Measurements from ENCODE around the gene DNAH12.
"Not testable (repeated sequence)": the region's sequence is repeated elsewhere in the genome, so short reads cannot be mapped to it uniquely, and the experiment has no call there.

The DNAH12 gene

DNA sequence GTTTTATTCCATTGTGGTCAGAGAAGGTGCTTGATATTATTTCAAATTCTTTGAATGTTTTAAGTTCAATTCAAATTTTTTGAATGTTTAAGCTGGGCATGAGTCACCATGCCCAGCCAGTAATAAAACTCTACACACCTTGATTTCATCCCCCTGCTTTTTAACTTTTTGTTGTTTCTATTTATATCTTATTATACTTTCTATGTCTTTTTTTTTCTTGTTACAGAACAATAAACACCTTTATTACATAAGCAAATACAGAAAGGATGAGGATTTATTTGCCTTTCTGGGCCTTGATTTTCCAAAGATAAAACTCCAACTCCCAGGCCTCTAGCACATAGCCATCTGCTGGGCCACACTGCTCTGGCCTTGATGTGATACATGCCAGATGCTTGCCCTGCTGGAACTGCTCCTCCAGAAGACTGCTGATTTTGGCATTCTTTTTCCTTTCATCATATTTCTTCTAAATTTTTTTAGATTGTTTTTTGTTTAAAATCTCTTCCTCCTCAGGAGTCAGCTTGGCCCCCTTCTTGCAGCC lies 14.0 kb downstream of the DNAH12 start:
- Histone ChIP-seq H3K9ac (ENCODE audit: low read length in 2 of 2) (no peak overlapping the region), H3K27ac (ENCODE audit: low read length) (no peak overlapping the region), H3K9me3 (ENCODE audit: control insufficient read depth in 2 of 2, low read length in 2 of 2) (no peaks in the 10 kb centered on the region)

DNA sequence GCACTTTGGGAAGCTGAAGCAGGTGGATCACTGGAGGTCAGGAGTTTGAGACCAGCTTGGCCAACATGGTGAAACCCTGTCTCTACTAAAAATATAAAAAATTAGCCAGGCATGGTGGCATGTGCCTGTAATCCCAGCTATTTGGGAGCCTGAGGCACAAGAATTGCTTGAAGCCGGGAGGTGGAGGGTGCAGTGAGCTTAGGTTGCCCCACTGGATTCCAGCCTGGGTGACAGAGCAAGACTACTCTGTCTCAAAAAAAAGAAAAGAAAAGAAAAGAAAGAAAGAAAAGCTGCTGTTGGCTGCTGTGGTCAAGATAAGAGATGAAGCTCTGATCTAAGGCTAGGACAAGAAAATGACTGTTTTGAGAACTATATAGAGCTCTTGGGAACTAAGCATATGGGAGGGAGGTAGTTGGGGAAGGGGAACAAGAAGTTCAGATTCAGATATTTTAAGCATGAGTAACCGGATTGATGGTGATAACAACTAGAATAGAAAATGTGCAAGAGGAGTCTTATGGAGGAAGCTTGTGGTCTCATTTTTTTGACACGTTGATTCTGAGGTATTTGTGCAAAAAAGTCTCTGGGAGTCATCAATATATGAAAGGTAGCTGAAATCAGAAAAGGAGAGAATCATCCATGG lies 25.7 kb downstream of the DNAH12 start:
- H3K27me3 ChIP-seq (ENCODE audit: control insufficient read depth in 1 of 2, insufficient read depth in 2 of 2, low read length in 2 of 2) = no peaks in the 10 kb centered on the region
- H3K4me1 ChIP-seq (ENCODE audit: control insufficient read depth, insufficient read depth, low read length) = no peaks in the 10 kb centered on the region
- H3K36me3 ChIP-seq (ENCODE audit: control insufficient read depth in 2 of 2, insufficient read depth in 2 of 2, low read length in 2 of 2) = no peaks in the 10 kb centered on the region
- H3K4me3 ChIP-seq (ENCODE audit: low read length in 2 of 2) = no peak overlapping the region
- H3K9ac ChIP-seq (ENCODE audit: low read length in 2 of 2) = no peak overlapping the region
- H3K27ac ChIP-seq (ENCODE audit: low read length) = no peak overlapping the region
- no peaks in the 10 kb centered on the region for H3K9me3 ChIP-seq (ENCODE audit: control insufficient read depth in 2 of 2, low read length in 2 of 2)

More for the DNA sequence above, 14.0 kb downstream of the DNAH12 start:
- H3K36me3 ChIP-seq (ENCODE audit: control insufficient read depth in 2 of 2, insufficient read depth in 2 of 2, low read length in 2 of 2) = no peaks in the 10 kb centered on the region
- no peaks in the 10 kb centered on the region for H3K27me3 ChIP-seq (ENCODE audit: control insufficient read depth in 1 of 2, insufficient read depth in 2 of 2, low read length in 2 of 2)
- H3K4me1 ChIP-seq (ENCODE audit: control insufficient read depth, insufficient read depth, low read length) = no peaks in the 10 kb centered on the region
- no peak overlapping the region for H3K4me3 ChIP-seq (ENCODE audit: low read length in 2 of 2)

DNA sequence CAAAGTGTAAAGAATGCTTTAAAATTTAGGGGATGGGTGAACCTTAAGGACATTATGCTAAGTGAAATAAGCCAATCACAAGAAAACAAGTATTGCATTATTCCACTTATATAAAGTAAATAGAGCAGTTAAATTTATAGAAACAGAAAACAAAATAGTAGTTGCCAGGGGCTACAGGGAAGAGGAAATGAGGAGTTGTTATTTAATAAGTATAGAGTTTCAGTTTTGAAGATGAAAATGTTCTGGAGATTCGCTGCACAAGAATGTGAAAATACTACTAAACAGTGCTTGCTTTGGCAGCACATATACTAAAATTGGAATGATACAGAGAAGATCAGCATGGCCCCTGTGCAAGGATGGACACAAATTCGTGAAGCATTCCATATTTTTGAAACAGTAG lies 32.0 kb downstream of the DNAH12 start:
- Histone ChIP-seq H3K36me3 (ENCODE audit: control insufficient read depth in 2 of 2, insufficient read depth in 2 of 2, low read length in 2 of 2) (no peaks in the 10 kb centered on the region), H3K27me3 (ENCODE audit: control insufficient read depth in 1 of 2, insufficient read depth in 2 of 2, low read length in 2 of 2) (no peaks in the 10 kb centered on the region), H3K9ac (ENCODE audit: low read length in 2 of 2) (no peak overlapping the region), H3K4me1 (ENCODE audit: control insufficient read depth, insufficient read depth, low read length) (no peaks in the 10 kb centered on the region), H3K9me3 (ENCODE audit: control insufficient read depth in 2 of 2, low read length in 2 of 2) (no peaks in the 10 kb centered on the region), H3K27ac (ENCODE audit: low read length) (no peak overlapping the region), H3K4me3 (ENCODE audit: low read length in 2 of 2) (no peak overlapping the region)

DNA sequence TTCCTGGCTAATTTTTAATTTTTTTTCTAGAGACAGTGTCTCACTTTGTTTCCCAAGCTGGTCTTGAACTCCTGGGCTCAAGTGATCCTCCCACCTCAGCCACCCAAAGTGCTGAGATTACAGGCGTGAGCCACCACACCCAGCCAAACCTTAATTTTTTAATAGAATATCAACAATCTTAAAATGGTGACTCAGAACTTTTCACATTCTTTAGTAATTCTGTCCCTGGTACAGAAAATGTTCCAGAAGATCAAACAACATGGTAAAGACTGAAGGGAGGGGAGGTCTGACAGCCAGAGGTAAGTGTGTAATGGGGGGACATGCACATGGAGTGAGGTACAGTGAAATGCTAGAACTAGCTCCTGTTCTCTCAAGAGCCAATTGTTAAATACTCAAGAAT lies 38.2 kb downstream of the DNAH12 start:
- Histone ChIP-seq H3K27ac (ENCODE audit: low read length) (no peak overlapping the region), H3K9ac (ENCODE audit: low read length in 2 of 2) (no peak overlapping the region), H3K9me3 (ENCODE audit: control insufficient read depth in 2 of 2, low read length in 2 of 2) (no peaks in the 10 kb centered on the region), H3K27me3 (ENCODE audit: control insufficient read depth in 1 of 2, insufficient read depth in 2 of 2, low read length in 2 of 2) (no peaks in the 10 kb centered on the region), H3K4me3 (ENCODE audit: low read length in 2 of 2) (no peak overlapping the region), H3K4me1 (ENCODE audit: control insufficient read depth, insufficient read depth, low read length) (no peaks in the 10 kb centered on the region), H3K36me3 (ENCODE audit: control insufficient read depth in 2 of 2, insufficient read depth in 2 of 2, low read length in 2 of 2) (no peaks in the 10 kb centered on the region)

DNA sequence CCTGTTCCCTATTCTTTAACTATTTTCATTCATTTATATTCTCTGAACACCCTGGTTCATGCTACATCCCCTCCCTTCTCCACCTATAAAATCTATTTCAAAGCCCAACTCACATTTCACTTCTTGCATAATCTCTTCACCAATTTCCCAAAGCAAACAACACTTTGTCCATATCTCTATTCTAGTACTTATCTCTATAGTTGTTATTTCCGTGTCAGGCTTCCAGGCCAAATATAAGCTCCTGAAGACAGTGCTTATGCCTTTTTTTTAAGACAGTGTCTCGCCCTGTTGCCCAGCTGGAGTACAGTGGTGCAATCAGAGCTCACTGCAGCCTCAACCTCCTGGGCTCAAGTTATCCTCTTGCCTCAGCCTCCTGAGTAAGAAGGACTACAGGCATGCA lies 43.6 kb downstream of the DNAH12 start:
- no peaks in the 10 kb centered on the region for H3K9me3 ChIP-seq (ENCODE audit: control insufficient read depth in 2 of 2, low read length in 2 of 2)
- no peaks in the 10 kb centered on the region for H3K36me3 ChIP-seq (ENCODE audit: control insufficient read depth in 2 of 2, insufficient read depth in 2 of 2, low read length in 2 of 2)
- no peak overlapping the region for H3K9ac ChIP-seq (ENCODE audit: low read length in 2 of 2)
- no peak overlapping the region for H3K27ac ChIP-seq (ENCODE audit: low read length)
- H3K4me3 ChIP-seq (ENCODE audit: low read length in 2 of 2) = no peak overlapping the region
- no peaks in the 10 kb centered on the region for H3K27me3 ChIP-seq (ENCODE audit: control insufficient read depth in 1 of 2, insufficient read depth in 2 of 2, low read length in 2 of 2)
- H3K4me1 ChIP-seq (ENCODE audit: control insufficient read depth, insufficient read depth, low read length) = no peaks in the 10 kb centered on the region

DNA sequence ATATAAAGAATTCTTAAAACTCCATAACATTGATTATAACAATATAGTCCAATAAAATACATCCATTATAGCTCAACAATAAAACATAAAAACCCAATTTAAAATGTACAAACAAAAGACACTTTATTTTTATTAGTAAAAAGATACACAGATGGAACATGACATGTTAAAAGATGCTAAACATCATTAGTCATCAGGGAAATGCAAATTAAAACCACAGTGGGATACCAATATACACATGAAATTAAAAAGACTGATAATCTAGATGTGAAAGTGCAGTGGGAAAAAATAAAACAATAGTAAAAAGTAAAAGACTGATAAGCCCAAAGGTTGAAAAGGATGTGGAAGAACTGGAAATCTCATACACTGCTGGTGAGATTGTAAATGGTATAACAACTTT lies 46.2 kb downstream of the DNAH12 start:
- H3K27ac ChIP-seq (ENCODE audit: low read length) = no peak overlapping the region
- no peak overlapping the region for H3K4me3 ChIP-seq (ENCODE audit: low read length in 2 of 2)
- no peaks in the 10 kb centered on the region for H3K9me3 ChIP-seq (ENCODE audit: control insufficient read depth in 2 of 2, low read length in 2 of 2)
- H3K4me1 ChIP-seq (ENCODE audit: control insufficient read depth, insufficient read depth, low read length) = no peaks in the 10 kb centered on the region
- H3K27me3 ChIP-seq (ENCODE audit: control insufficient read depth in 1 of 2, insufficient read depth in 2 of 2, low read length in 2 of 2) = no peaks in the 10 kb centered on the region
- H3K36me3 ChIP-seq (ENCODE audit: control insufficient read depth in 2 of 2, insufficient read depth in 2 of 2, low read length in 2 of 2) = no peaks in the 10 kb centered on the region
- no peak overlapping the region for H3K9ac ChIP-seq (ENCODE audit: low read length in 2 of 2)

DNA sequence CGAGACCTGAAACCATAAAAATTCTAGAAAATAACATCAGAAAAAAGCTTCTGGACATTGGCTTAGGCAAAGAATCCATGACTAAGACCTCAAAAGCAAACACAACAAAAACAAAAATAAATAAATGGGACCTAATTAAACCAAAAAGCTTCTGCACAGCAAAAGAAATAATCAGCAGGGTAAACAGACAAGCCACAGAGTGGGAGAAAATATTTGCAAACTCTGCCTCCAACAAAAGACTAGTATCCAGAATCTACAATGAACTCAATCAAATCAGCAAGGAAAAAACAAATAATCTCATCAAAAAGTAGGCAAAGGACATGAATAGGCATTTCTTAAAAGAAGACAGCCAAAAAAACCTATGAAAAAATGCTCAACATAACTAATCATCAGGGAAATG lies 59.6 kb downstream of the DNAH12 start:
- Histone ChIP-seq H3K9ac (ENCODE audit: low read length in 2 of 2) (no peak overlapping the region), H3K9me3 (ENCODE audit: control insufficient read depth in 2 of 2, low read length in 2 of 2) (no peaks in the 10 kb centered on the region), H3K4me3 (ENCODE audit: low read length in 2 of 2) (no peak overlapping the region), H3K36me3 (ENCODE audit: control insufficient read depth in 2 of 2, insufficient read depth in 2 of 2, low read length in 2 of 2) (no peaks in the 10 kb centered on the region), H3K27me3 (ENCODE audit: control insufficient read depth in 1 of 2, insufficient read depth in 2 of 2, low read length in 2 of 2) (no peaks in the 10 kb centered on the region), H3K27ac (ENCODE audit: low read length) (no peak overlapping the region), H3K4me1 (ENCODE audit: control insufficient read depth, insufficient read depth, low read length) (no peaks in the 10 kb centered on the region)

DNA sequence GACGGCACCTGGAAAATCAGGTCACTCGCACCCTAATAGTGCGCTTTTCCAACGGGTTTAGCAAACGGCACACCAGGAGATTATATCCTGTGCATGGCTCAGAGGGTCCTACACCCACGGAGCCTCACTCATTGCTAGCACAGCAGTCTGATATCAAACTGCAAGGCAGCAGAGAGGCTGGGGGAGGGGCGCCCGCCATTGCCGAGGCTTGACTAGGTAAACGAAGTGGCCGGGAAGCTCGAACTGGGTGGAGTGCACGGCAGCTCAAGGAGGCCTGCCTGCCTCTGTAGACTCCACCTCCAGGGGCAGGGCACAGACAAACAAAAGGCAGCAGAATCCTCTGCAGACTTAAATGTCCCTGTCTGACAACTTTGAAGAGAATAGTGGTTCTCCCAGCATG lies 67.0 kb downstream of the DNAH12 start:
- not testable (repeated sequence) for H3K36me3 ChIP-seq (ENCODE audit: control insufficient read depth in 2 of 2, insufficient read depth in 2 of 2, low read length in 2 of 2); H3K4me1 ChIP-seq (ENCODE audit: control insufficient read depth, insufficient read depth, low read length); H3K9me3 ChIP-seq (ENCODE audit: control insufficient read depth in 2 of 2, low read length in 2 of 2); H3K9ac ChIP-seq (ENCODE audit: low read length in 2 of 2); H3K4me3 ChIP-seq (ENCODE audit: low read length in 2 of 2); H3K27ac ChIP-seq (ENCODE audit: low read length); H3K27me3 ChIP-seq (ENCODE audit: control insufficient read depth in 1 of 2, insufficient read depth in 2 of 2, low read length in 2 of 2)

DNA sequence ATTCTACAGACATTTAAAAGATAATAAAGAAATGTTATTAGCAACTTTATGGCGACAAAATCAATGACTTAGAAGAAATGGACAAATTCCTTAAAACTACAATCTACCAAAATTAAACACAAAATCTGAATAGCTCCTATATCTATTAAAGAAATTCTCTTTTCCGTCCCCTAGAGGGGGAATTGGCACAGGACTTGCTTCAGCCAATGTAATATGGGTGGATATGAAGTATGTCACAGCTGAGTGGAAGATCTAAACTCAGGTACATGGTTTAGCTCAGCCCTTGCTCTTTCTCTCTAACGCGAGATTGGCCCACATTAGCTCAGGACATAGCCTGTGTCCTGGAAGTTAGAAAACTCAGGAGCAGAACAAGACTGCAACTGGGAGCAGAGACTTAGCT lies 79.3 kb downstream of the DNAH12 start:
- Histone ChIP-seq H3K4me1 (ENCODE audit: control insufficient read depth, insufficient read depth, low read length) (no peaks in the 10 kb centered on the region), H3K9me3 (ENCODE audit: control insufficient read depth in 2 of 2, low read length in 2 of 2) (no peaks in the 10 kb centered on the region), H3K27ac (ENCODE audit: low read length) (no peak overlapping the region), H3K27me3 (ENCODE audit: control insufficient read depth in 1 of 2, insufficient read depth in 2 of 2, low read length in 2 of 2) (no peaks in the 10 kb centered on the region), H3K36me3 (ENCODE audit: control insufficient read depth in 2 of 2, insufficient read depth in 2 of 2, low read length in 2 of 2) (no peaks in the 10 kb centered on the region), H3K4me3 (ENCODE audit: low read length in 2 of 2) (no peak overlapping the region), H3K9ac (ENCODE audit: low read length in 2 of 2) (no peak overlapping the region)

DNA sequence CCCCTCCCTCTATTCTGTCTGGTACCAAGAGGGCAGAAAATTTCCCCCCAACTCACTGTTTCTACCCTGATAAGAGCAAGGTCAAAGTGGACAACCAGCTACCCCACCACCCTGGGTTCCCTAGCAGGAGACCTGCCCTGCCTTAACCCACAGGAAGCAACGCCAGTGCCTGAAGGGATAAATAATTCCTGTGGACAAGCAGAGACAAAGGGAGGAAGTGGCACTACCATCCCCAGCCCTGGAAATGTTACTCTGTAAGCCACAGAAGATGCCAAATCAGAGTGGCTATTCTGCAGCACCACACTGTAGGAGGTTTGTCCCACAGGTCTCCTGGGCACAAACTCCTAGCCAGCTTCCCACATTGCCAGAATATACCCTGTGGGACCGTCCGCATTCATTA lies 80.1 kb downstream of the DNAH12 start:
- H3K4me1 ChIP-seq (ENCODE audit: control insufficient read depth, insufficient read depth, low read length) = no peaks in the 10 kb centered on the region

DNA sequence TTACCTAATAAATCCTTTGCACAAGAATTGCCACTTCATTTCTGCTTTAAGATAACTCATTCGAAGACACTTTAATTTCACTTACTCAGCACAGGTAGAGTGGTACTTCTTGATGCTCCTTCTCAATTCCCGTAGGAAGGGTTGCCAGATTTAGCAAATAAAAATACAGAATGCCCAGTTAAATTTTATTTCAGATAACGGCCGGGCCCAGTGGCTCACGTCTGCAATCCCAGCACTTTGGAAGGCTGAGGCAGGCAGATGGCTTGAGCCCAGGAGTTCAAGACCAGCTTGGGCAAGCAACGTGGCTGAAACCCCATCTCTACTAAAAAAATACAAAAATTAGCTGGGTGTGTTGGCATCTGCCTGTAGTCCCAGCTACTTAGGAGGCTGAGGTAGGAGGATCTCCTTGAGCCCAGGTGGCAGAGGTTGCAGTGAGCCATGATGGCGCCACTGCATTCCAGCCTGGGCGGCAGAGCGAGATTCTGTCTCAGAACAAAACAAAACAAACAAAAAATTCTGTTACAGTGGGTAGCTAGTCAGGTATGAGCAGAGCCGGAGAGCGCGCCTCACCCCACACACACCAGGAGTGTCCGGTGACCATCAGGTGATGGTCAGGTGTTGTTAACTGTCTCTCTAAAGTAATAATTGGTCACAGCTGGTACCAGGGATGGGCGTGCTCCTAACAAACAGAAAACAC lies 92.8 kb downstream of the DNAH12 start:
- H3K27me3 ChIP-seq (ENCODE audit: control insufficient read depth in 1 of 2, insufficient read depth in 2 of 2, low read length in 2 of 2) = no peaks in the 10 kb centered on the region
- H3K4me1 ChIP-seq (ENCODE audit: control insufficient read depth, insufficient read depth, low read length) = no peaks in the 10 kb centered on the region
- no peaks in the 10 kb centered on the region for H3K36me3 ChIP-seq (ENCODE audit: control insufficient read depth in 2 of 2, insufficient read depth in 2 of 2, low read length in 2 of 2)
- H3K4me3 ChIP-seq (ENCODE audit: low read length in 2 of 2) = no peak overlapping the region
- H3K27ac ChIP-seq (ENCODE audit: low read length) = no peak overlapping the region
- H3K9me3 ChIP-seq (ENCODE audit: control insufficient read depth in 2 of 2, low read length in 2 of 2) = no peaks in the 10 kb centered on the region
- H3K9ac ChIP-seq (ENCODE audit: low read length in 2 of 2) = no peak overlapping the region

More for the DNA sequence above, 80.1 kb downstream of the DNAH12 start:
- Histone ChIP-seq H3K36me3 (ENCODE audit: control insufficient read depth in 2 of 2, insufficient read depth in 2 of 2, low read length in 2 of 2) (no peaks in the 10 kb centered on the region), H3K9me3 (ENCODE audit: control insufficient read depth in 2 of 2, low read length in 2 of 2) (no peaks in the 10 kb centered on the region), H3K27me3 (ENCODE audit: control insufficient read depth in 1 of 2, insufficient read depth in 2 of 2, low read length in 2 of 2) (no peaks in the 10 kb centered on the region), H3K4me3 (ENCODE audit: low read length in 2 of 2) (no peak overlapping the region), H3K9ac (ENCODE audit: low read length in 2 of 2) (no peak overlapping the region), H3K27ac (ENCODE audit: low read length) (no peak overlapping the region)

Data from stomach smooth muscle (tissue), 2 donors.